Motor neuron (in vitro differentiated cells): ENCODE measurements around the gene LDHA. TPM values are rescaled to one million over a fixed set of nuclear protein-coding genes. Genes with fewer than 3 reads are reported as not detected.

Experiments
- ATAC-seq, 8 experiments: fragments of 200-7000 bp; cut with Tn5 transposase; replicated peaks in 6 of 8; 2 replicates each; pipeline ENCODE4 v1.8.0; 2021; ENCODE audit warnings: mild to moderate bottlenecking in 8 of 8, moderate library complexity in 8 of 8
- H3K27ac ChIP-seq, 2 donors: fragments of 250-450 bp; sonication (Bioruptor Pico); 2 replicates each; pipeline ENCODE4 v1.9.0; 2021; ENCODE audit warnings: antibody characterized with exemption in 2 of 2, mild to moderate bottlenecking in 2 of 2, moderate library complexity in 1 of 2
- H3K4me1 ChIP-seq, 2 donors: fragments of 250-450 bp; sonication (Bioruptor Pico); replicated peaks in 1 of 2; 2 replicates each; pipeline ENCODE4 v1.6.1; 2021; ENCODE audit warnings: antibody characterized with exemption in 2 of 2, mild to moderate bottlenecking in 2 of 2, moderate library complexity in 1 of 2
- H3K4me3 ChIP-seq, 5 donors: fragments of 250-450 bp; sonication (Bioruptor Pico); 2 replicates each; pipeline ENCODE4 v1.9.0; 2021; ENCODE audit warnings: antibody characterized with exemption in 5 of 5, mild to moderate bottlenecking in 5 of 5, moderate library complexity in 4 of 5
- WGBS, 10 experiments: fragments of 450-650 bp; shearing (Covaris generic); methylation state at CpG; one replicate each; pipeline ENCODE4 v1.0.0; 2022; 5-methylcytosine and 5-hydroxymethylcytosine counted together
- in situ Hi-C, 9 experiments: fragments of 400-800 bp; cut with MboI; loops; one replicate each; pipeline ENCODE4 v1.15.0; 2021; ENCODE audit warnings: low sequenced_read_pairs in 9 of 9, low pct_unique_long_range_greater_than_20kb in 2 of 9; ENCODE audit not compliant: unreplicated experiment in 9 of 9
- total RNA-seq, 8 experiments: library from RNA; unstranded; fragments of 300-600 nt; gene quantifications; 2 replicates each; pipeline versions ENCODE4 v1.2.3 to v1.2.4, GENCODE V29; 2022

The LDHA gene
- total RNA-seq, 8 experiments from 2014 or later = 227 to 767 (median 525) TPM

DNA sequence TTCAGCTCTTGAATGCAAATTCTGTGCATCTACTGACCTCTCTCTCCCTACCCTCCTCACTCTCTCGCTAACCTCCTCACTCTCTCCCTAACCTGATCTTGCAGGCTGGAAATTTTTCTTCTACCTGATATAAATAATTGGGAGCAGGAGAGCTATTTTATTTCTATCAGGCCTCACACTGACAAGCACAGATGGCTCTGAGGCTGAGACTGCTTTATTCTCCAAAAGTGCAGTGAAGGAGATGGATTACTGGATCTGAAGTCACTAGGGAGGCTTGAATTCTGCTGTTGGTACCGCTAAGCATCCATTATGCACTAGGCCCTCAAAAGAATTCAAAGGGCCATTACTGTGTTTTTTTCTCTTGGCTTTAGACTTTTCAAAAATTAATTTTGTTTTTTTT lies 19.4 kb upstream of the LDHA start:
- no peak overlapping the region for H3K4me3 ChIP-seq
- H3K27ac ChIP-seq = no peak overlapping the region
- WGBS, 10 experiments = 20 to 100% (median 76%) methylated on average over 1 to 2 of the region's 2 CpGs; no CpG with 5 or more reads in 2 of the 10 experiments
- in situ Hi-C loops = no loop called here
- no peaks in the 10 kb centered on the region for H3K4me1 ChIP-seq
- no peak for ATAC-seq

DNA sequence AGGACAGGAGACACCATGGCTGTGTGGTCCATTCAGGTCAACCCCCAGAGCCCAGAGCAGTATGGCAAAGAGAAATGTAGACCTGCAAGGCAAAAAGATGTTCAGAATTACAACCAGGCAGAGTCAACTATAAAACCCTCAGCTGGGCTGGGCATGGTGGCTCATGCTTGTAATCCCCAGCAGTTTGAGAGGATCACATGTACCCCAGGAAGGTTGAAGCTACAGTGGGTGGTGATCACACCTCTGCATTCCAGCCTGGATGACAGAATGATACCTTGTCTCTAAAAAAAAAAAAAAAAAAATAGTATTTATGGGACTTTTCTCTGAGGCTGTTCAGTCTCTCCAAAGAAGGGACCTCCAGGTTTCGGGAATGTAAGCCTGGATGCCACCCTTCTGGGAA lies 18.4 kb upstream of the LDHA start:
- H3K4me3 ChIP-seq = no peak overlapping the region
- 75 to 100% (median 89%) methylated on average over 1 of the region's 1 CpG; no CpG with 5 or more reads in 7 of the 10 experiments for WGBS, 10 experiments
- in situ Hi-C loops = no loop called here
- ATAC-seq = no peak
- H3K27ac ChIP-seq = no peak overlapping the region
- no peaks in the 10 kb centered on the region for H3K4me1 ChIP-seq

- in situ Hi-C loops = no loop called here
- H3K4me1 ChIP-seq = peaks cover 7 to 13% of the 10 kb centered on the region in 2 donors
- ATAC-seq = peak in 2 of 8 experiments; percentile 26 to 35
- H3K27ac ChIP-seq = no peak overlapping the region
- H3K4me3 ChIP-seq = no peak overlapping the region
- 0 to 38% (median 13%) methylated on average over 1 to 2 of the region's 2 CpGs; no CpG with 5 or more reads in 6 of the 10 experiments for WGBS, 10 experiments
Measured at GRCh38 chr11:18379201-18379600, 15.2 kb upstream of the LDHA start.

- Histone ChIP-seq H3K4me3 (no peak overlapping the region), H3K27ac (peak overlapping the region in 1 of 2 donors; percentile 42), H3K4me1 (peaks cover 8 to 16% of the 10 kb centered on the region in 2 donors)
- 0 to 80% (median 40%) methylated on average over 1 to 5 of the region's 9 CpGs; no CpG with 5 or more reads in 3 of the 10 experiments for WGBS, 10 experiments
- in situ Hi-C loops = no loop called here
- peak; percentile 69 to 89 (median 78) for ATAC-seq
Measured at GRCh38 chr11:18383388-18384156, 10.8 kb upstream of the LDHA start.

GRCh38 chr11:18384157-18384641 lies 10.2 kb upstream of the LDHA start:
- WGBS, 10 experiments = 0 to 80% (median 63%) methylated on average over 1 to 3 of the region's 3 CpGs; no CpG with 5 or more reads in 5 of the 10 experiments
- H3K4me3 ChIP-seq = no peak overlapping the region
- ATAC-seq = peak; percentile 62 to 77 (median 73)
- in situ Hi-C loops = no loop called here
- H3K27ac ChIP-seq = peak overlapping the region in 1 of 2 donors; percentile 42
- H3K4me1 ChIP-seq = peaks cover 8 to 16% of the 10 kb centered on the region in 2 donors

- WGBS, 10 experiments = 60 to 100% (median 96%) methylated on average over 1 to 3 of the region's 3 CpGs; no CpG with 5 or more reads in 2 of the 10 experiments
- no peak overlapping the region for H3K27ac ChIP-seq
- peaks cover 7 to 9% of the 10 kb centered on the region in 2 donors for H3K4me1 ChIP-seq
- H3K4me3 ChIP-seq = no peak overlapping the region
- no peak for ATAC-seq
- in situ Hi-C loops = no loop called here
Measured at GRCh38 chr11:18390088-18390487, 4.3 kb upstream of the LDHA start.

DNA sequence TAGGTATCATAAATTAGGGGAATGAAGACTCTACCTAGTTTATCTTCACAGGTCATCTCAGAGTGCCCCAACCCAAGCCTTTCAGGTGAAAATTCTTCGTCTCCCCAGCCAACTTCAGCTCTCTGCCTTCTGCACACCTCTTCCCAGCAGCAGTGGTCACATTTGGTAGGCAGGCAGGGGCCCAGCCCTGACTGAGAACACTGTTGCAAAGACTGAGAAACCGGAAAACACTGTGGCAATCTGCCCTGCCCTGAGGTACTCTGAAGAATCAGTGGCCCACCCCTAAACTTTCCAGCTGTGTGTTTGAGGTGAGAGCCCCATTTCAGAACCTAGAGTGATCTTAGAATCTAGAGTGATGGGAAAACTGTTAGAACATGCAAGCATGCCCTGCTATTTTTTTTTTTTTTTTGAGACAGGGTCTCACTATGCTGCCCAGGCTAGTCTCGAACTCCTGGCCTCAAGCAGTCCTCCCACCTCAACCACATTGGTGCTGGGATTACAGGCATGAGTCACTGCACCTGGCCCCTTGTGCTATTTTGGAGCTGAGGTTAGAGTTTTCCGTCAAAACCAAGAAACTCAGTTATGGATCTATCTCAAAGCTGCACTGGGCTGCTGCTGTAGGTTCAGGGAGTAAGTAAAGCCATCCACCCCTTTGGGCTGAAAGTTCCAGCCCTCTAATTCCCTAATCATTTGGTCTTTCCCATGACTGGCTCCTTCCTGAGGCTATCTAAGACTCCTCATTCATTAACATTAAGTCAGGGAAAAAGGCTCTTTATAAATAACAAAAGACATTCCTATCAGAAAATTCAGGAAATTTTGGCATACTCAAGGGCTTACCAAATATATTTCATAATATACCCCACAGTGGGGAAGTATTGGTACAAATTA lies 1.7 kb upstream of the LDHA start:
- H3K27ac ChIP-seq = no peak overlapping the region
- in situ Hi-C loops = no loop called here

DNA sequence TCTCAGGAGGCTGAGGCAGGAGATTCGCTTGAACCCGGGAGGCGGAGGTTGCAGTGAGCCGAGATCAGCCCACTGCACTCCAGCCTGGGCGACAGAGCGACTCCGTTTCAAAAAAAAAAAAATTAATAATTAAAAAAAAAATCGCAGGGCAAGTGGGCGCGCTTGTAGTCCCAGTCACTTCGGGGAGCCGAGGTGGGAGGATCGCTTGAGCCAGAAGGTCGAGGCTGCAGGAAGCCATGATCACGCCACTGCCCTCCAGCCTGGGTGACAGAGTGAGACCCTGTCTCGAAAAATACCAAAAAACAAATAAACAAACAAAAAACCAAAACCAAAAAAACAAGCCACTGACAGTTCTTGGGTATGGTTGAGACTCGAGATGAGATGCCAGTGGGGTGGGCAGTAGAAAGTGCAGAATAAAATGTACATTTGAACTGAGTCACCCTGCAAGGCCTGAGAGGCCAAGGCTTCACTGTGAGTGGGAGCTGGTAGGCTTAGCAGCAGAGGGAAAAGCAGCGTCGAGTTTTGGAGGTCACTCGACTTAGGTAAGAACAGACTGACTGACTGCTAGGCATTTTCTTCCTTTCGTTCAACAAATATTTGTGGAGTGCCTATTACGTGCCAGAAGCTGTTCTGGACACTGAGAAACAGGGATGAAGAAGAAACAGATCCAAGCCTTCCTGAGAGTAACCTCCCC lies 635 bp upstream of the LDHA start:
- ATAC-seq = peak in 3 of 8 experiments; percentile 1 to 3 (median 2)
- peak overlapping the region; percentile 59 to 73 for H3K27ac ChIP-seq
- in situ Hi-C loops = no loop called here
- peaks cover 11 to 12% of the 10 kb centered on the region in 2 donors for H3K4me1 ChIP-seq
- 24 to 83% (median 60%) methylated on average over 3 to 17 of the region's 22 CpGs; no CpG with 5 or more reads in 1 of the 10 experiments for WGBS, 10 experiments
- H3K4me3 ChIP-seq = peak overlapping the region; percentile 43 to 68 (median 46)

More for the DNA sequence above, 1.7 kb upstream of the LDHA start:
- Histone ChIP-seq H3K4me3 (no peak overlapping the region), H3K4me1 (peaks cover 11 to 12% of the 10 kb centered on the region in 2 donors)
- WGBS, 10 experiments = 17 to 100% (median 100%) methylated on average over 1 to 3 of the region's 4 CpGs; no CpG with 5 or more reads in 3 of the 10 experiments
- no peak for ATAC-seq

DNA sequence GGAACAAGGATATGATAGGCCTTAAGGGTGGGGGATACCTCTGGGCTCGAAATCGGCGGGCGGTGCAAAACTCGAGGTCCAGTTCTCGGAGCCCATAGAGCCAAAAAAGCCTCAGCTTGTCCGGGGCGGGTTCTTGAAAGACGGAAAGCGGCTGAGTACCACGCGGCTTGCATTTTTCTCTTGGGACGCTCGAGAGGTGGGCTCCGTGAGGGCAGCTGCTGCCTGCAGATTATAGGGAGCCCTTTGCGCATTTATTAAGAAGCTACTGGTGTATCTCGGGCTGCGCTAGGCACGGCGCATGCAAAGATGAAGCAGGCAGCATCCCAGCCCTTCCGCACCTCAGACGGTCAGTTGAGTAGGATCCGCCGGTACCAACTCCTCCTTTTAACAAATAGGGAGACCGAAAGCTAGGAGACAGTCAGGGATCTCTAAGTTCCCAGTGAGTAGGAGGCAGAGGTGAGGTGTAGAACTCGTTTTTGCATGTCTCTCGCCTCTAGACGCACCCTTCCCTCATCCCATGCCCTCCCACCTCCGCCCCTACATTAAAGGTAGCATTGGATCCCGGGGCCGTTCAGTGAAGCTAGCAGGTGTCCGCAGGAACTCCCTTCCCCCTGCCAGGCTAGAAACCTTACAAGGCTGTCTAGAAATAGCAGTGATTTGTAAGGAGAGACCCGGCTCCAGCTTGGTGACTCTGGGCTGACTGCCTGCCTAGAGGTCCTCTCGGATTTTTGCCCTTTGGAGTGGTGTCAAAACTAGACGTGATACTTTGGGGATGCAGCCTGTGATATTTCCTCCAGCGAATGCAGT lies 768 bp downstream of the LDHA start:
- peak overlapping the region; percentile 59 to 73 for H3K27ac ChIP-seq
- H3K4me3 ChIP-seq = peak overlapping the region; percentile 43 to 68 (median 46)
- peaks cover 11 to 12% of the 10 kb centered on the region in 2 donors for H3K4me1 ChIP-seq
- ATAC-seq = peak in 1 of 8 experiments; percentile 0
- 0 to 18% (median 0%) methylated on average over 1 to 13 of the region's 36 CpGs; no CpG with 5 or more reads in 2 of the 10 experiments for WGBS, 10 experiments
- in situ Hi-C loops = no loop called here

- ATAC-seq = peak; percentile 49 to 94 (median 91)
- Histone ChIP-seq H3K4me1 (peaks cover 11 to 12% of the 10 kb centered on the region in 2 donors), H3K4me3 (peak overlapping the region; percentile 43 to 68 (median 46)), H3K27ac (peak overlapping the region; percentile 70 to 73)
- in situ Hi-C loops = no loop called here
- WGBS, 10 experiments = 0 to 10% (median 0%) methylated on average over 1 to 24 of the region's 46 CpGs
Measured at GRCh38 chr11:18395735-18396504, 1.6 kb downstream of the LDHA start.

DNA sequence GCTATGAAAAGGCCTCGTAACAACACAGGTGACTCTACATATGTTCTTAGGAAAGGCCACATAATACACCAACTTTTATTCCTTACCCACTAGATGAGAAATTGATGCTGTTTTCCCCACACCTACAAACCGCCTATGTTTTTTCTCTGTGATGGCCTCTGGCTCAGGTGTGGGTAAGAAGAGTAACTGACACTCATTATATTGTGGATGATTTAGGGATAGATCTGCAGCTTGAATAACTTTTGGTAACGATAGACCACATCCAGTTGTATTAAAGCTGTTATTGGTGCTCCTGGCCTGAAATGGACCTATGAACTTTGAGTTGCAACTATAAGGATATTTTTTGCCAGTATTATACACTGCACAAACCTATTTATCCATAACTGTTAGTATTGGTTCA lies 3.6 kb downstream of the LDHA start:
- no peak for ATAC-seq
- H3K4me1 ChIP-seq = peaks cover 11 to 12% of the 10 kb centered on the region in 2 donors
- H3K27ac ChIP-seq = no peak overlapping the region
- in situ Hi-C loops = no loop called here
- 67 to 100% (median 94%) methylated on average over 1 to 3 of the region's 3 CpGs; no CpG with 5 or more reads in 3 of the 10 experiments for WGBS, 10 experiments
- H3K4me3 ChIP-seq = no peak overlapping the region
